Measurements from ENCODE around the gene PEAR1.

Gene PEAR1

DNA sequence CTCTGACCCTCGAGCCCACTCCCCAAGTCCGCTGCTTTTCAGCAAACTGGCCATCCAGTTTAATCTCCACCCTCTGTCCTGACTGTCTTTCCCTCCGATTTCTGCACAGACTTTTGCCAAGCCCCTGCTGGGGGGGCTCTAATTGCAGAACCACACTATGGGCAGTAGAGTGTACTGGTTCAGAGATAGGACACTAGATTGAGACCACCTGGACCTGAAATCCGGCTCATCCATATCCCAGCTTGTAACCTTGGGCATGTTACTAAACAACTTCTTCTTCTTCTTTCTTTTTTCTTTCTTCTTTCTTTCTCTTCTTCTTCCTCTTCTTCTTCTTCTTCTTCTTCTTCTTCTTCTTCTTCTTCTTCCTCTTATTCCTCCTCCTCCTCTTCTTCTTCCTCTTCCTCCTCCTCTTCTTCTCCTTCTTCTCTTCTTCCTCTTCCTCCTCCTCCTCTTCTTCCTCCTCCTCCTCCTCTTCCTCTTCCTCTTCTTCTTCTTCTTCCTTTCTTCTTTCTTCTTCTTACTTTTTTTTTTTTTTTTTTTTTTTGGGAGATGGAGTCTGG, 34.6 kb downstream of the PEAR1 start:
- H3K4me3 ChIP-seq (ENCODE audit: low read depth, low read length) = no peak overlapping the region
- no peak; the same call in 1 of the 2 replicates for TF ChIP-seq CTCF (IDR thresholded peaks at IDR 0.05; ENCODE audit: low read depth, low read length)

GRCh38 chr1:156929596-156930238, 36.2 kb downstream of the PEAR1 start:
- no peak for TF ChIP-seq CTCF (IDR thresholded peaks at IDR 0.05; ENCODE audit: low read depth, low read length)
- H3K4me3 ChIP-seq (ENCODE audit: low read depth, low read length) = no peak overlapping the region

DNA sequence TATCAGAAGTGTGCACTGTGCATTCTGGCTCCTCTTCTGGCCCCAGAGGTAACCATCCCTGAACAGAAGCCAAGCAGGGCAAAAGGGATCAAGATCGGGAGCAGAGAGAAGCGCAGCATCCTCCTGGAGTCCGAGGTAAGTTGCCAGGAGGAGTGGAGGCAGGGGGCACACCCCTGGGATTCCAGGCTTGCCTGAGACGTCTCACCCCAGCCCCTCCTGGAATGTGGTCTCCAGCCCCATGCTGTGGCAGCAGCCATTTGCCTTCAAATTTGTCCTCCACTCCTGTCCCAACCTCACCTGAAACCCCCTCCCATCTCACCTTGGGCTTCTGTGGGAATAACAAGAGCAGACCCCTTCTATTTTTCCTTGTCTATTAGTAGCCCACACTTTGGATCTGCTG, 37.0 kb downstream of the PEAR1 start:
- no peak for TF ChIP-seq CTCF (IDR thresholded peaks at IDR 0.05; ENCODE audit: low read depth, low read length)
- H3K4me3 ChIP-seq (ENCODE audit: low read depth, low read length) = no peak overlapping the region

DNA sequence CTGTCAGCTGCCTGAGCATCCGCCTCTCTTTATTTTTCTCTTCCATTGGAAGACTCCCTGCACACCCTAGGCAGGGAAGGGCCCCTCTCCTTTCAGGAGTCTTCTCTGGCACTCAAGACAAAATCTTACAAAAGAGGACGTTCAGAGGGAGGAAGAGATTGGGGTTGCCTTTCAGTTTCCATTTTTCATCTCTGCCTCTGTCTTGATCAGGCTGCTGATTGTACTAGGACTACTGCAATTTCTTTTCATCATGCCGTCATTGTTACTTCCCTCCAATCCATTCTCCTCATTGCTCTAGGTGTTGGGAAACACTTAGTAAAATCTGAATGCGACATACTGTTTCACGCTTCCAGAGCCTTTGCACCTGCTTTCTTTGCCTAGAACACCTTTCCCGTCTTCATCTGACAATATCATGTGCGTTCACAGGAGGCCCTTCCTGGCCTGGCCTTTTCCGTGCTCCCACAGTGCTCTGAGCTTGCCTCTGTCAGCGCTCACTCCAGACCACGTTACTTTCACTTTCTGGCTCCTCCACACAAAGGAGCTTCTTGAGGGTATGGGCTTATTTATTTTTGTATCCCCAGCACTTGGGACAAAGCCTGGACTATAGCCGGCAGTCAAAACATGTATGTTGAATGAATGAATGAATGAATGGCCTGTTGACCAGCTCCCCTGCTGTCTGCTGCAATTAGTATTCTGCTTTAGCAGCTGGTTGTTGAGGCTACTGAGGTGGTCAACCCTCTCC, 37.9 kb downstream of the PEAR1 start:
- TF ChIP-seq CTCF (IDR thresholded peaks at IDR 0.05; ENCODE audit: low read depth, low read length) = no peak
- H3K4me3 ChIP-seq (ENCODE audit: low read depth, low read length) = no peak overlapping the region

DNA sequence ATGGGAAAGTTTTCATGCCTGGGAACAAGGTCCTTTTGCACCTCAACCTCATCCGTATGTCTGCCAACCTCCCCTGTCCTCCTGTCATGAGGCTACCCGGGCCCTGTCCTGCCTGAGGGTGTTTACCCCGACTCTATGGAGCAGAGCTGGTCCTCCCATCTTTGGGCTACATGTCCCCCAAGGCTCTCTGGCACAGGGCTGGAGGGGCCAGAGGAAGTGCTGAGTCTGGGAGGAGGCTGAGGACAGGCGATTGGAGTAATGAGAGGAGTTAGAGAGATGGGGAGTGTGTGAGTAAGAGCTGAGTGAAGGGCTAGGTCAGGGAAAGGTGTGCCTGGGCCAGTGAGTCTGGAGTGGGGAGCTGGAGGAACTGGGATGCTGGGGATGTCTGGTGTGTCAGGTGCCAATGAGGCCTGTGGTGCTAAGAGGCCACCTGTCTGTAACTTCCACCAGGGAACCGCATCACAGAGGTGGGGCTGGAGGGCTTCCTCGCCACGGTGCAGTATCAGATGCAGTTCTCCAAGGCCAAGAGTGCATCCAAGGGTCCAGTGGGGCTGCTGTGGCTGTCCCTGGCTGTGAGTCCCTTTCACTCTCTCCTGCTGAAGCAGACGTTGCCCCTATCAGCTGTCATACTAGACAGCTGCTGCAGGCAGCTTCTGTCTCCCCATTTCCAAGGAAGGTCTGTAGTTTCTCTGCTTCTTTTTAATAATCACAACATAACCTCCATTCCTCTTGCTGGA, 38.6 kb downstream of the PEAR1 start:
- TF ChIP-seq CTCF (IDR thresholded peaks at IDR 0.05; ENCODE audit: low read depth, low read length) = no peak
- no peak overlapping the region for H3K4me3 ChIP-seq (ENCODE audit: low read depth, low read length)

GRCh38 chr1:156933136-156933535, 39.6 kb downstream of the PEAR1 start:
- H3K4me3 ChIP-seq (ENCODE audit: low read depth, low read length) = no peak overlapping the region
- no peak for TF ChIP-seq CTCF (IDR thresholded peaks at IDR 0.05; ENCODE audit: low read depth, low read length)

All from WI38 (cell line).